ENCODE measurements around the gene UBQLN4.

The UBQLN4 gene

DNA sequence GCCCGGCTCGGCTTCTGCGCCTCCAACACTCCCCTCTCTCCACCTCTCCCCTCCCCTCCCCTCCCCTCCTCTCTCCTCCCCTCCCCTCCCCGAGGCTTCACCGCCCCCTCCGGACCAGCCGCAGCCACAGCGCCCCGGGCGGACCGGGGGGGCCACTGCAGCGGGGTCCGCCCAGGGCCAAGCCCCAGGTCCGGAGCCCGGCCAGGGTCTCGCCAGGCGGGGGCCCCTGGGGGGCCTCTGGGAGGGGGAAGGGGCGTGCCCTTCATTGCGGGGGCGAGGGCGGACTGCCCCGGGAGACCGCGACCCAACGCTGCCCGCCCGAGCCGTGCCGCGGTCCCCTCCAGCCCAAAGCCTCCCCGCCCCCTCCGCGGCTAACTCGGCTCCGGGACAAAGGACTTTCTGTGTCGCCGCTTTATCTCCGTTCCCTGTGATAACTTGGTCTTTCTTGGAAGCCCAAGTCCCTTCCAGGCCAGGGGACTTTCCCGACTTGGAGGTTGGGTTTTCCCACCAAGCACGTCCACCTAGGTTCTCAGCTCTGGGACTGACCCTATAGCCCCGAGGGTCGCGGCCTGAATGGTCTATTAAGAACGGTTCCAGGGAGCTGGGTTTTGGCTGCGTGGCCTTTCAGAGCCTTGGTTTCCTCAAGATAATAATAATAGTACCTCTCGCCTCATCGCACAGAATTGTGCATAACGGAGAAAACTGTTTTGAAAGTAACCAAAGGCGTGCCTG, at the start of gene UBQLN4:
Gene UBQLN4, minus strand, starts transcription at position 31 of the 732 bp plus-strand sequence. CDS start 97 bp downstream, outside the sequence.
- TF ChIP-seq EGR1 (IDR thresholded peaks at IDR 0.05) (peak; percentile 69), YY1 (IDR thresholded peaks at IDR 0.05; ENCODE audit: low read depth) (no peak), ZBTB7A (IDR thresholded peaks at IDR 0.05; ENCODE audit: low read depth) (peak; percentile 70)

DNA sequence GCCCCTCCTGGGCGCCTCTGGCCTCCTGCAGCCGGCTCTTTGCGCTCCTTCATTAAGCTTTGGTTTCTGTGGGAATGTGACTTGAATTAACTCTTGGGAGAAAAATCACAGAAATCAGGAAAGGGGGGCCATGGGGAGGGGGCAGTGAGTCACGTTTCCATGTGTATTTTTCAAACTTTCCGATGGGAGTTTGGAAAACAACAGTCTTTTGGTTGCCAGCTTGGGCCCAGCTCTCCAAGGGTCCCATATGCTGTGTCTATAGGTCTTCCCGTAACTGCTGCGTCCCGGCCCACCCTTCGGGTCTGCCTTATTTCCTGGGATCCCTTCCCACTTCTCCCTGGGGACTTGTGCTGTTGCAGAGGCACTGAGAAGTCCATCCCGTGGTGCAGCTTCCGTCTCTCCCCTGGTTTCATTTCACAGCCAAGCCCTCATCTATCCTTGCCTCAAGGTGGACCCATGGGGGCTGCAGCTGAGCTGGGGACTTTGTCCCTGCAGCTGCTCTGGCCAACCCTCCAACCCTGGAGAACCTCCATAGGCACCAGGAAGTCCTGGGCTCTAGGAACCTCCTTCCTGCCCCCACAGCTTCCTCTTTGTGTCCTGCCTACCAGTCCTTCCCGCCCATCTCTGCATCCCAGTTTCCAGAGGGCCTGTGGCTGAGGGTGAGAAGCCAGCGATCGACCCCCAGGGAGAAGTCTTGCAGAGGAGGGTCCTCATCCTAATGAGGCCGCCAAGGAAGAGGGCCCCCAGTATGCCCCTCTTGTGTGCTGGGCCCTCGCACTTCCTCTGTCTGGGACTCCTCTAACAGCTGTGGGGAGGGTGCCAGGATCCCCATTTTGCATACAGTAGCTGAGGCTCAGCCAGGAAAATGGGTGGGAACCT, 49.3 kb upstream of the UBQLN4 start:
- no peak for TF ChIP-seq TEAD4 (IDR thresholded peaks at IDR 0.05)
- TF ChIP-seq FOXM1 (IDR thresholded peaks at IDR 0.05; ENCODE audit: borderline replicate concordance, low read depth), result no peak
- no peak for TF ChIP-seq ZBTB7A (IDR thresholded peaks at IDR 0.05; ENCODE audit: low read depth)
- TF ChIP-seq, protein P1, sequence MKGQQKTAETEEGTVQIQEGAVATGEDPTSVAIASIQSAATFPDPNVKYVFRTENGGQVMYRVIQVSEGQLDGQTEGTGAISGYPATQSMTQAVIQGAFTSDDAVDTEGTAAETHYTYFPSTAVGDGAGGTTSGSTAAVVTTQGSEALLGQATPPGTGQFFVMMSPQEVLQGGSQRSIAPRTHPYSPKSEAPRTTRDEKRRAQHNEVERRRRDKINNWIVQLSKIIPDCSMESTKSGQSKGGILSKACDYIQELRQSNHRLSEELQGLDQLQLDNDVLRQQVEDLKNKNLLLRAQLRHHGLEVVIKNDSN (IDR thresholded peaks at IDR 0.05), result no peak
- no peak for TF ChIP-seq YY1 (IDR thresholded peaks at IDR 0.05; ENCODE audit: low read depth)
- no peak for TF ChIP-seq NFIC (IDR thresholded peaks at IDR 0.05)
- TF ChIP-seq, protein P2, sequence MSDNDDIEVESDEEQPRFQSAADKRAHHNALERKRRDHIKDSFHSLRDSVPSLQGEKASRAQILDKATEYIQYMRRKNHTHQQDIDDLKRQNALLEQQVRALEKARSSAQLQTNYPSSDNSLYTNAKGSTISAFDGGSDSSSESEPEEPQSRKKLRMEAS (IDR thresholded peaks at IDR 0.05), result no peak
- TF ChIP-seq CEBPB (IDR thresholded peaks at IDR 0.05), result no peak
- TF ChIP-seq TCF12 (IDR thresholded peaks at IDR 0.05; ENCODE audit: low read depth), result no peak
- TF ChIP-seq EP300 (IDR thresholded peaks at IDR 0.05; ENCODE audit: borderline replicate concordance), result no peak
- TF ChIP-seq, protein P3, sequence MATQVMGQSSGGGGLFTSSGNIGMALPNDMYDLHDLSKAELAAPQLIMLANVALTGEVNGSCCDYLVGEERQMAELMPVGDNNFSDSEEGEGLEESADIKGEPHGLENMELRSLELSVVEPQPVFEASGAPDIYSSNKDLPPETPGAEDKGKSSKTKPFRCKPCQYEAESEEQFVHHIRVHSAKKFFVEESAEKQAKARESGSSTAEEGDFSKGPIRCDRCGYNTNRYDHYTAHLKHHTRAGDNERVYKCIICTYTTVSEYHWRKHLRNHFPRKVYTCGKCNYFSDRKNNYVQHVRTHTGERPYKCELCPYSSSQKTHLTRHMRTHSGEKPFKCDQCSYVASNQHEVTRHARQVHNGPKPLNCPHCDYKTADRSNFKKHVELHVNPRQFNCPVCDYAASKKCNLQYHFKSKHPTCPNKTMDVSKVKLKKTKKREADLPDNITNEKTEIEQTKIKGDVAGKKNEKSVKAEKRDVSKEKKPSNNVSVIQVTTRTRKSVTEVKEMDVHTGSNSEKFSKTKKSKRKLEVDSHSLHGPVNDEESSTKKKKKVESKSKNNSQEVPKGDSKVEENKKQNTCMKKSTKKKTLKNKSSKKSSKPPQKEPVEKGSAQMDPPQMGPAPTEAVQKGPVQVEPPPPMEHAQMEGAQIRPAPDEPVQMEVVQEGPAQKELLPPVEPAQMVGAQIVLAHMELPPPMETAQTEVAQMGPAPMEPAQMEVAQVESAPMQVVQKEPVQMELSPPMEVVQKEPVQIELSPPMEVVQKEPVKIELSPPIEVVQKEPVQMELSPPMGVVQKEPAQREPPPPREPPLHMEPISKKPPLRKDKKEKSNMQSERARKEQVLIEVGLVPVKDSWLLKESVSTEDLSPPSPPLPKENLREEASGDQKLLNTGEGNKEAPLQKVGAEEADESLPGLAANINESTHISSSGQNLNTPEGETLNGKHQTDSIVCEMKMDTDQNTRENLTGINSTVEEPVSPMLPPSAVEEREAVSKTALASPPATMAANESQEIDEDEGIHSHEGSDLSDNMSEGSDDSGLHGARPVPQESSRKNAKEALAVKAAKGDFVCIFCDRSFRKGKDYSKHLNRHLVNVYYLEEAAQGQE (IDR thresholded peaks at IDR 0.05; ENCODE audit: low read depth), result no peak
- no peak for TF ChIP-seq EGR1 (IDR thresholded peaks at IDR 0.05)
- TF ChIP-seq TAF1 (IDR thresholded peaks at IDR 0.05; ENCODE audit: low read depth), result no peak
- TF ChIP-seq CREB1 (IDR thresholded peaks at IDR 0.05; ENCODE audit: low read depth), result no peak
- no peak for TF ChIP-seq RAD21 (IDR thresholded peaks at IDR 0.05; ENCODE audit: low read depth)

DNA sequence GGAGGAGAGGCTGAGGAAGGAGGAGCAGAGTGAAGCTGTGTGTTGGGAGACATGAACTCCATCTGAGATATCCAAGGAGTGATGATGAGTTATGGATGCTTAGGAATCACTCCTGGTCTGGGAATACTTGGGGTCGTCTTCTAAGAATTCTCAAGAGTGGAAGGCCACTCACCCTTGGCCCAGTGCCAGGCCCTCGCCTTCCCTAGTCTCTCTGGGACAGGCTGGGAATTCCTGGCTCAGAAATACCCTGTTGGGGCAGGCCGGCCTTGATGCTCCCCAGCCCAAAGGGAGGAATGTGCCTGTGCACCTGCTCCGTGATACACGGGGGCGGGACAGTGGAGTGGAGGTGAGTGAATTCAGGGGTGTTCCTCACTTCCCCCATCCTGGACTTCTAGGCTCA, 48.3 kb upstream of the UBQLN4 start:
- peak; percentile 76 for TF ChIP-seq NFIC (IDR thresholded peaks at IDR 0.05)
- TF ChIP-seq EGR1 (IDR thresholded peaks at IDR 0.05), result no peak
- no peak for TF ChIP-seq ZBTB7A (IDR thresholded peaks at IDR 0.05; ENCODE audit: low read depth)

DNA sequence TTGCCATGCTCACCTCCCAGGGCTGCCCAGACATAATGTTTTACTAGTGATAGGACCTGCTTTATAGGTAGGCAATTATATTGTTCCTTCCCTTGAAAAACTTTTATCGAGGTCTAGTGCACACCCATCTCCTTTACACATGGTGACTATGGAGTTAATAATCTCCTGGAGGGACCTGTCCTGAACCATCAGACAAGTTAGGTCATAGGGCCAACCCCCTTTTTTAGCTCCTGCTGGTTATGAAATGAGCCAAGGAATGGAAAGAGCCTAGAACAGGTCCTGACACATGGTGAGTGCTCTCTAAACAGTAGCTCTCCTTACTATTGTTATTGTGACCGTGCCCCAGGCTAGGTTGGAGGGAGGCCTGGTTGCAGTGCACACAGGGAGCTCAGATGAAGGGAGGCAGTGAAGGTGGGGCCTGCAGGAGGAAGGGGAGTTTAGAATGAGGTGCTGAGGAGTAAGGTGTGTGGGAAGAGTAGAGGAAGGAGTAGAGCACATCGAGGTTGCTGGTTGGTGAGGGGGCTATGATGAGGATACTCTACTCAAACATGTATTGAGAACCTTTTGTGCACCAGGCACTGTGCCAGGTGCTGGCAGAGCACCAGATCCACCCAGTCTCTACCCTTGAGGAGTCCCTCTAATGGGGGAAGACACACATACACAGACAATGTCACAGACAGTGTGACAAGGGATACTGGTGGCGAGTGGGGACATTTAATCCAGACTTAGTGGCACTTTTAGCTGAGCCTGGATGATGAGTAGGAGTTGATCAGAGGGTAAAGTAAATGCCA, 46.8 kb upstream of the UBQLN4 start:
- no peak for TF ChIP-seq TAF1 (IDR thresholded peaks at IDR 0.05; ENCODE audit: low read depth)
- TF ChIP-seq ZBTB7A (IDR thresholded peaks at IDR 0.05; ENCODE audit: low read depth), result no peak
- no peak for TF ChIP-seq EP300 (IDR thresholded peaks at IDR 0.05; ENCODE audit: borderline replicate concordance)
- TF ChIP-seq FOXM1 (IDR thresholded peaks at IDR 0.05; ENCODE audit: borderline replicate concordance, low read depth), result no peak
- peak; percentile 45; the same call in 1 of the 2 replicates for TF ChIP-seq TCF12 (IDR thresholded peaks at IDR 0.05; ENCODE audit: low read depth)
- TF ChIP-seq NFIC (IDR thresholded peaks at IDR 0.05), result peak; percentile 50

DNA sequence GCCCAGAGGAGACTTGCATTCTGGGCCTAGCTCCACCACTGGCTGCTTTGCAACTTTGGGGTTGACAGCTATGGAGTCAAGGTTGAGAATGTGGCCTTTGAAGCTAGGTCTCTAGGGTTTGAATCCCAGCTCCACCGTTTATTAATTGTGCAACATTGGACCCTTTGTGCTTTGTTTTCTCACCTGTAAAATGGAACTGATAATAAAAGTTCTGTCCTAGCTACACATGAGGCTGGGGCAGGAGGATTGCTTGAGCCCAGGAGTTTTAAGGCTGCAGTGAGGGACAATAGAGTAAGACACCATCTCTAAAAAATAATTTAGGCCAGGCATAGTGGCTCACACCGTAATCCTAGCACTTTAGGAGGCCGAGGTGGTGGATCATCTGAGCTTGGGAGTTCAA, 45.7 kb upstream of the UBQLN4 start:
- TF ChIP-seq CEBPB (IDR thresholded peaks at IDR 0.05), result no peak
- TF ChIP-seq CREB1 (IDR thresholded peaks at IDR 0.05; ENCODE audit: low read depth), result no peak
- no peak for TF ChIP-seq YY1 (IDR thresholded peaks at IDR 0.05; ENCODE audit: low read depth)
- no peak for TF ChIP-seq TAF1 (IDR thresholded peaks at IDR 0.05; ENCODE audit: low read depth)
- no peak for TF ChIP-seq ZBTB7A (IDR thresholded peaks at IDR 0.05; ENCODE audit: low read depth)
- TF ChIP-seq TEAD4 (IDR thresholded peaks at IDR 0.05), result no peak
- TF ChIP-seq TCF12 (IDR thresholded peaks at IDR 0.05; ENCODE audit: low read depth), result no peak
- TF ChIP-seq FOXM1 (IDR thresholded peaks at IDR 0.05; ENCODE audit: borderline replicate concordance, low read depth), result no peak
- no peak for TF ChIP-seq RAD21 (IDR thresholded peaks at IDR 0.05; ENCODE audit: low read depth)
- TF ChIP-seq, protein P2 (IDR thresholded peaks at IDR 0.05), result no peak
- TF ChIP-seq, protein P3 (IDR thresholded peaks at IDR 0.05; ENCODE audit: low read depth), result no peak
- TF ChIP-seq NFIC (IDR thresholded peaks at IDR 0.05), result no peak
- no peak for TF ChIP-seq EGR1 (IDR thresholded peaks at IDR 0.05)
- TF ChIP-seq EP300 (IDR thresholded peaks at IDR 0.05; ENCODE audit: borderline replicate concordance), result no peak

All from Ishikawa (cell line).